Measurements from ENCODE around the gene ZDHHC11B.

DNA sequence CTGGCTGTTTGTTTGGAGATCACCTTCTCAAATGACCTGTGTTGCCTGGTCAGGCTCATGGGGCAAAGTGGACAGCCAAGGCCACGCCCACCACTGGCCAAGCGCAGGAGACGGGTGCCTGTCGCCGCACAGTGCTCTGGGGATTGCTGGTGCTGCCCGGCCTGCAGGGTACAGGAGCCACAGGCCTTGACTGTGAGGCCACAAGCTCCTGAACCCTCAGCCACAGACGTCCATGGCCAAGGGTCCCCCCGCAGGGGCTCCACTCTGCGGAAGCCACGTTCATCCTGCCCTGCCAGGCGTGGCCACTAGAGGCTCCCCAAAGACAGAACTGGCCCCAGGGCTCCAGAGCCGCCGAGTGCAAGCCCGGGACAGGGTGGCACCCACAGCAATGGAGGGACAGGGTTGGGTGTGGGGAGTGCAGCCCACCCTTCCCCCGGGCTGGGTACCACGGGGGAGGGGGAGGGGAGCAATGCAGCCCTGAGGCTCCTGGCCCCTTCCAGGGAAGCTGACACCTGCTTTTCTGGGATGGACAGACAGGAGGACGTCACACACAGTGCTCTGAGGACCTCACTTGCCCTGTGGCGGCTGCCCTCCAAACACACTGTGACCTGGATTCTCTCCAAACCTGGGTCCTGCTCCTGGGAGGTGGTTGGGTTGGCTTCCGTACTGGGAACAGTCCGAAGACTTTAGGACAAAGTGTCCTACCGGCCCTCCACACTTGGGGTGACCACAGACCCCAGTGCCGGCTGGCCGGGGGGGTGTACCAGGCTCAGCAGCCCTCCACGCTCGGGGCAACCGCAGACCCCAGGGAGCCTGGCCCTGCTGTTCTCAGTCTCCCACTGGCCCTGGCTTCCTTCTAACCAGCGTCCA lies 112.8 kb downstream of the ZDHHC11B start:
- TF ChIP-seq, protein P1, sequence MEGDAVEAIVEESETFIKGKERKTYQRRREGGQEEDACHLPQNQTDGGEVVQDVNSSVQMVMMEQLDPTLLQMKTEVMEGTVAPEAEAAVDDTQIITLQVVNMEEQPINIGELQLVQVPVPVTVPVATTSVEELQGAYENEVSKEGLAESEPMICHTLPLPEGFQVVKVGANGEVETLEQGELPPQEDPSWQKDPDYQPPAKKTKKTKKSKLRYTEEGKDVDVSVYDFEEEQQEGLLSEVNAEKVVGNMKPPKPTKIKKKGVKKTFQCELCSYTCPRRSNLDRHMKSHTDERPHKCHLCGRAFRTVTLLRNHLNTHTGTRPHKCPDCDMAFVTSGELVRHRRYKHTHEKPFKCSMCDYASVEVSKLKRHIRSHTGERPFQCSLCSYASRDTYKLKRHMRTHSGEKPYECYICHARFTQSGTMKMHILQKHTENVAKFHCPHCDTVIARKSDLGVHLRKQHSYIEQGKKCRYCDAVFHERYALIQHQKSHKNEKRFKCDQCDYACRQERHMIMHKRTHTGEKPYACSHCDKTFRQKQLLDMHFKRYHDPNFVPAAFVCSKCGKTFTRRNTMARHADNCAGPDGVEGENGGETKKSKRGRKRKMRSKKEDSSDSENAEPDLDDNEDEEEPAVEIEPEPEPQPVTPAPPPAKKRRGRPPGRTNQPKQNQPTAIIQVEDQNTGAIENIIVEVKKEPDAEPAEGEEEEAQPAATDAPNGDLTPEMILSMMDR (conservative IDR thresholded peaks at IDR 0.05 in 1 of 2, IDR thresholded peaks at IDR 0.05 in 1 of 2; ENCODE audit: extremely low read depth in 1 of 2, insufficient read depth in 1 of 2, low read depth in 1 of 2, low read length in 2 of 2): peak; percentile 69 to 97
- TF ChIP-seq EZH2 (IDR thresholded peaks at IDR 0.05; ENCODE audit: borderline replicate concordance, low read length): no peak

Data from mammary epithelial cell (primary cell).